ENCODE measurements around the gene SEMA3G. TPM values are rescaled to one million over a fixed set of nuclear protein-coding genes. Genes with fewer than 3 reads are reported as not detected.

The SEMA3G gene
- total RNA-seq, 1 experiment from 2014 or later = 0.15 TPM

GRCh38 chr3:52479877-52480575 is 35.1 kb upstream of the SEMA3G start:
- no peak for DNase-seq (ENCODE audit: low spot score)

GRCh38 chr3:52479037-52479876 is 34.4 kb upstream of the SEMA3G start:
- no peak for DNase-seq (ENCODE audit: low spot score)

- no peak for DNase-seq (ENCODE audit: low spot score)
Observed at GRCh38 chr3:52477796-52478095, 32.8 kb upstream of the SEMA3G start.

GRCh38 chr3:52477076-52477795 is 32.3 kb upstream of the SEMA3G start:
- DNase-seq (ENCODE audit: low spot score) = no peak

- no peak for DNase-seq (ENCODE audit: low spot score)
Observed at GRCh38 chr3:52473026-52473425, 28.1 kb upstream of the SEMA3G start.

- DNase-seq (ENCODE audit: low spot score) = no peak
Observed at GRCh38 chr3:52472239-52473000, 27.5 kb upstream of the SEMA3G start.

GRCh38 chr3:52471371-52472238 is 26.7 kb upstream of the SEMA3G start:
- peak; percentile 50 for DNase-seq (ENCODE audit: low spot score)

GRCh38 chr3:52470920-52471319 is 26.0 kb upstream of the SEMA3G start:
- no peak for DNase-seq (ENCODE audit: low spot score)

GRCh38 chr3:52469001-52469400 is 24.1 kb upstream of the SEMA3G start:
- DNase-seq (ENCODE audit: low spot score) = no peak

- DNase-seq (ENCODE audit: low spot score) = no peak
Observed at GRCh38 chr3:52468336-52468735, 23.4 kb upstream of the SEMA3G start.

- no peak for DNase-seq (ENCODE audit: low spot score)
Observed at GRCh38 chr3:52463416-52463815, 18.5 kb upstream of the SEMA3G start.

- DNase-seq (ENCODE audit: low spot score) = no peak
Observed at GRCh38 chr3:52461874-52462273, 17.0 kb upstream of the SEMA3G start.

- no peak for DNase-seq (ENCODE audit: low spot score)
Observed at GRCh38 chr3:52458770-52459545, 14.1 kb upstream of the SEMA3G start.

GRCh38 chr3:52458031-52458760 is 13.3 kb upstream of the SEMA3G start:
- no peak for DNase-seq (ENCODE audit: low spot score)

GRCh38 chr3:52456800-52457183 is 11.9 kb upstream of the SEMA3G start:
- no peak for DNase-seq (ENCODE audit: low spot score)

- no peak for DNase-seq (ENCODE audit: low spot score)
Observed at GRCh38 chr3:52456169-52456799, 11.4 kb upstream of the SEMA3G start.

GRCh38 chr3:52455283-52456168 is 10.6 kb upstream of the SEMA3G start, which contains the start of gene NISCH:
NISCH (plus strand) TSS chr3:52455604; CDS start chr3:52455642, 38 bp downstream.
- DNase-seq (ENCODE audit: low spot score) = peak; percentile 58

GRCh38 chr3:52454938-52455282 is 10.0 kb upstream of the SEMA3G start:
- no peak for DNase-seq (ENCODE audit: low spot score)

Data from HT-29 (cell line).